ENCODE data around the gene MACO1. TPM values are rescaled to one million over a fixed set of nuclear protein-coding genes. Genes with fewer than 3 reads are reported as not detected.

The MACO1 gene
- polyA plus RNA-seq, 1 donor (not counting 4 experiments of a cell fraction or from before 2014, with no cell fraction given): 8.1 TPM

DNA sequence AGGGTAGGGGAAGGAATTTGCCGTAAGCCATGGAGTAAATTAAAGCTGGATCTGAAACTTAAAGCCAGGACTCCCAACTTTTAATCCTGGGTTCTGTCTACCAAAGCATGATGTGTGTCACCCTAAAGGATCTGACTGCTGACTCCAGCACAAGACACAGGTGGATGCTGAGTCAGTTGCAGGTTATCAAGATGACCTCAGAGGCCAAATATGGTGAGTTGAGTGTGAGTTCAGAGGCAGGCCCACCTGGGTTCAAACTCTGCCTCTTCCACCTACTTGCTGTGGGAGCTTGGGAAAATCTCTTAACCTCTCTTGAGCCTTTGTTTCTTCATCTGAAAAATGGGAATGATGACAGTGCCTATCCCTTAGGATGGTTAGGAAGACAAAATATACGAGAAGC, 96.1 kb downstream of the MACO1 start:
- Histone ChIP-seq H3K27me3 (ENCODE audit: control insufficient read depth, extremely low read depth, insufficient read depth, low read length) (peaks cover 12% of the 10 kb centered on the region), H3K4me3 (ENCODE audit: control insufficient read depth in 2 of 3, extremely low read depth in 1 of 3, insufficient read depth in 2 of 3, low read depth in 1 of 3, low read length in 3 of 3) (no peak overlapping the region), H3K9me3 (ENCODE audit: control insufficient read depth, low read depth, low read length) (peaks cover 2% of the 10 kb centered on the region), H3K79me2 (ENCODE audit: control insufficient read depth, insufficient read depth, low read length) (no peaks in the 10 kb centered on the region), H3K9ac (ENCODE audit: control insufficient read depth, extremely low read depth, insufficient read depth, low read length) (no peak overlapping the region), H3K4me1 (ENCODE audit: control insufficient read depth, extremely low read depth, insufficient read depth, low read length) (peaks cover 15% of the 10 kb centered on the region), H3K9me1 (ENCODE audit: control insufficient read depth, extremely low read depth, insufficient read depth, low read length) (no peaks in the 10 kb centered on the region), H3K36me3 (ENCODE audit: control insufficient read depth in 2 of 2, extremely low read depth in 1 of 2, insufficient read depth in 2 of 2, low read length in 2 of 2) (no peaks in the 10 kb centered on the region), H4K20me1 (ENCODE audit: control insufficient read depth, extremely low read depth, insufficient read depth, low read length) (no peaks in the 10 kb centered on the region), H2AFZ (ENCODE audit: control insufficient read depth, low read length) (peak overlapping the region; percentile 66), H3K4me2 (ENCODE audit: control insufficient read depth, extremely low read depth, insufficient read depth, low read depth, low read length) (peak overlapping the region; percentile 35), H3K27ac (ENCODE audit: control insufficient read depth, insufficient read depth, low read length) (no peak overlapping the region)
- no peak for DNase-seq (ENCODE audit: low read depth, low spot score)
- dilution Hi-C loops (cut with MboI; ENCODE audit: extremely low pct_ligation_motif_present, low sequenced_read_pairs): no loop called here
- TF ChIP-seq, protein P1, sequence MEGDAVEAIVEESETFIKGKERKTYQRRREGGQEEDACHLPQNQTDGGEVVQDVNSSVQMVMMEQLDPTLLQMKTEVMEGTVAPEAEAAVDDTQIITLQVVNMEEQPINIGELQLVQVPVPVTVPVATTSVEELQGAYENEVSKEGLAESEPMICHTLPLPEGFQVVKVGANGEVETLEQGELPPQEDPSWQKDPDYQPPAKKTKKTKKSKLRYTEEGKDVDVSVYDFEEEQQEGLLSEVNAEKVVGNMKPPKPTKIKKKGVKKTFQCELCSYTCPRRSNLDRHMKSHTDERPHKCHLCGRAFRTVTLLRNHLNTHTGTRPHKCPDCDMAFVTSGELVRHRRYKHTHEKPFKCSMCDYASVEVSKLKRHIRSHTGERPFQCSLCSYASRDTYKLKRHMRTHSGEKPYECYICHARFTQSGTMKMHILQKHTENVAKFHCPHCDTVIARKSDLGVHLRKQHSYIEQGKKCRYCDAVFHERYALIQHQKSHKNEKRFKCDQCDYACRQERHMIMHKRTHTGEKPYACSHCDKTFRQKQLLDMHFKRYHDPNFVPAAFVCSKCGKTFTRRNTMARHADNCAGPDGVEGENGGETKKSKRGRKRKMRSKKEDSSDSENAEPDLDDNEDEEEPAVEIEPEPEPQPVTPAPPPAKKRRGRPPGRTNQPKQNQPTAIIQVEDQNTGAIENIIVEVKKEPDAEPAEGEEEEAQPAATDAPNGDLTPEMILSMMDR (optimal IDR thresholded peaks at IDR 0.05 in 1 of 3, IDR thresholded peaks at IDR 0.05 in 1 of 3, conservative IDR thresholded peaks at IDR 0.05 in 1 of 3; ENCODE audit: extremely low read depth in 1 of 3, insufficient read depth in 2 of 3, low read length in 3 of 3): no peak
- TF ChIP-seq EZH2 (IDR thresholded peaks at IDR 0.05; ENCODE audit: low read length): no peak
- FAIRE-seq: peak; percentile 75

DNA sequence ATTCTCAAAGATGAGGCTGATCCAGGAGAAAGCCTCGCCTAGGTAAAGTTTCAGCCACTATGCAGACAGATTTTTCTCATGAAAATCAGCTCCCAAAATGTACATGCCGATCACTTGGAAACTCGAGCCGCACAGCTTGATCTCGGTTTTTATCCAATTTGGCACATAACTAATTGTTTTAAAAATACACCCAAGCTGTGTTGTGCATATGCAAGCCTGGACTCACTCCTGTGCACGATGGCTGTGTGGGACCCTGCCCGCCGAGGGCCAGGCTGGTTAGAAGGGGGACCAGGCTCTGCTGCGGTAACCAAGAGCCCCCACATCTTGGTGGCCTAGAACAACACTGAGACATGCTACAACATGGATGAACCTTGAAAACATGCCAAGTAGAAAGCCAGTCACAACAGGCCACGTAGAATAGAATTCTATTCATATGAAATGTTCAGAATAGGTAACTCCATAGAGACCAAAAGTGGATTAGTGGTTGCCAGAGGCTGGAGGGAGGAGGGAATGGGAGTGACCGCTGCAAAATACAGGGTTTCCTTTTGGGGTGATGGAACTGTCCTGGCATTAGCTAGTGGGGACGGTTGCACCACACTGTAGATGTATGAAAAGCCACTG, 96.6 kb downstream of the MACO1 start:
- Histone ChIP-seq H3K27me3 (ENCODE audit: control insufficient read depth, extremely low read depth, insufficient read depth, low read length) (peaks cover 12% of the 10 kb centered on the region), H3K9ac (ENCODE audit: control insufficient read depth, extremely low read depth, insufficient read depth, low read length) (no peak overlapping the region), H4K20me1 (ENCODE audit: control insufficient read depth, extremely low read depth, insufficient read depth, low read length) (no peaks in the 10 kb centered on the region), H3K79me2 (ENCODE audit: control insufficient read depth, insufficient read depth, low read length) (no peaks in the 10 kb centered on the region), H3K9me1 (ENCODE audit: control insufficient read depth, extremely low read depth, insufficient read depth, low read length) (no peaks in the 10 kb centered on the region), H3K36me3 (ENCODE audit: control insufficient read depth in 2 of 2, extremely low read depth in 1 of 2, insufficient read depth in 2 of 2, low read length in 2 of 2) (no peaks in the 10 kb centered on the region), H2AFZ (ENCODE audit: control insufficient read depth, low read length) (peak overlapping the region; percentile 66), H3K4me2 (ENCODE audit: control insufficient read depth, extremely low read depth, insufficient read depth, low read depth, low read length) (peak overlapping the region; percentile 35), H3K4me1 (ENCODE audit: control insufficient read depth, extremely low read depth, insufficient read depth, low read length) (peaks cover 15% of the 10 kb centered on the region), H3K9me3 (ENCODE audit: control insufficient read depth, low read depth, low read length) (peaks cover 2% of the 10 kb centered on the region), H3K4me3 (ENCODE audit: control insufficient read depth in 2 of 3, extremely low read depth in 1 of 3, insufficient read depth in 2 of 3, low read depth in 1 of 3, low read length in 3 of 3) (peak overlapping the region in 2 of 3 experiments; percentile 5 to 22), H3K27ac (ENCODE audit: control insufficient read depth, insufficient read depth, low read length) (peak overlapping the region; percentile 12)
- dilution Hi-C loops (cut with MboI; ENCODE audit: extremely low pct_ligation_motif_present, low sequenced_read_pairs): no loop called here
- FAIRE-seq: peak; percentile 32
- no peak for DNase-seq (ENCODE audit: low read depth, low spot score)
- TF ChIP-seq EZH2 (IDR thresholded peaks at IDR 0.05; ENCODE audit: low read length): no peak
